Dedifferentiated amniotic fluid mesenchymal stem cell (primary cell): ENCODE data around the gene KIF15.
"Not testable (repeated sequence)": the region's sequence is repeated elsewhere in the genome, so short reads cannot be mapped to it uniquely, and the experiment has no call there.

Source experiments
- DNase-seq: peaks from one replicate; pipeline ENCODE4 v3.0.0-alpha.2; 2016; ENCODE audit errors: extremely low spot score

Gene KIF15

GRCh38 chr3:44761424-44762169 lies at the start of gene KIF15, which contains the start of gene KIAA1143:
KIF15 (plus strand) TSS chr3:44761794; CDS start chr3:44761866, 72 bp downstream.
KIAA1143 (minus strand) TSS chr3:44761619; CDS start chr3:44761602, 17 bp downstream.
- DNase-seq, result peak; percentile 96

GRCh38 chr3:44712455-44713075 lies 49.0 kb upstream of the KIF15 start, which contains the start of gene ZNF502:
ZNF502 (plus strand) TSS chr3:44712660; CDS start chr3:44720262, 7,602 bp downstream.
- peak; percentile 66 for DNase-seq

- DNase-seq, result no peak
Measured at GRCh38 chr3:44721231-44722102, 40.1 kb upstream of the KIF15 start.

- DNase-seq, result no peak
Measured at GRCh38 chr3:44722103-44722401, 39.5 kb upstream of the KIF15 start.

GRCh38 chr3:44729384-44729910 lies 32.1 kb upstream of the KIF15 start, which contains the start of gene ZNF501:
ZNF501 (plus strand) TSS chr3:44729635; CDS start chr3:44734422, 4,787 bp downstream.
- DNase-seq, result peak; percentile 70

- no peak for DNase-seq
Measured at GRCh38 chr3:44734646-44735168, 26.9 kb upstream of the KIF15 start.

GRCh38 chr3:44761101-44761423 lies 532 bp upstream of the KIF15 start:
- DNase-seq, result no peak

GRCh38 chr3:44762170-44762677 lies 630 bp downstream of the KIF15 start:
- no peak for DNase-seq

GRCh38 chr3:44762690-44763089 lies 1.1 kb downstream of the KIF15 start:
- DNase-seq, result no peak

- no peak for DNase-seq
Measured at GRCh38 chr3:44764248-44764647, 2.7 kb downstream of the KIF15 start.

- no peak for DNase-seq
Measured at GRCh38 chr3:44771424-44772098, 10.0 kb downstream of the KIF15 start.

GRCh38 chr3:44772099-44772442 lies 10.5 kb downstream of the KIF15 start:
- no peak for DNase-seq

- no peak for DNase-seq
Measured at GRCh38 chr3:44782891-44783290, 21.3 kb downstream of the KIF15 start.

GRCh38 chr3:44795197-44795596 lies 33.6 kb downstream of the KIF15 start:
- no peak for DNase-seq

GRCh38 chr3:44802011-44802410 lies 40.4 kb downstream of the KIF15 start:
- DNase-seq, result no peak

GRCh38 chr3:44803298-44803697 lies 41.7 kb downstream of the KIF15 start:
- DNase-seq, result no peak

GRCh38 chr3:44805960-44806359 lies 44.4 kb downstream of the KIF15 start:
- DNase-seq, result no peak

GRCh38 chr3:44814751-44815150 lies 53.2 kb downstream of the KIF15 start:
- DNase-seq, result no peak

- DNase-seq, result not testable (repeated sequence)
Measured at GRCh38 chr3:44816334-44816733, 54.7 kb downstream of the KIF15 start.

GRCh38 chr3:44821206-44821605 lies 59.6 kb downstream of the KIF15 start:
- DNase-seq, result not testable (repeated sequence)

- no peak for DNase-seq
Measured at GRCh38 chr3:44825264-44825925, 63.8 kb downstream of the KIF15 start.
